Mammary epithelial cell (primary cell): ENCODE data around the gene PRDM4.

ENCODE experiments used
- CTCF ChIP-seq, 2 donors: IDR thresholded peaks in 1 of 2; conservative IDR thresholded peaks in 1 of 2; 2 replicates each; pipeline ENCODE4 v1.5.1; 2011 to 2012; ENCODE audit warnings: inconsistent platforms in 2 of 2, low read length in 2 of 2, mild to moderate bottlenecking in 2 of 2, control low read depth in 1 of 2, low read depth in 1 of 2; ENCODE audit not compliant: insufficient read depth in 1 of 2; ENCODE audit errors: extremely low read depth in 1 of 2
- EZH2 ChIP-seq: IDR thresholded peaks from 2 replicates; pipeline ENCODE4 v1.6.1; 2012; ENCODE audit warnings: low read length, inconsistent platforms, borderline replicate concordance

- TF ChIP-seq EZH2 (no peak), CTCF (conservative IDR thresholded peaks at IDR 0.05 in 1 of 2, IDR thresholded peaks at IDR 0.05 in 1 of 2; ENCODE audit: extremely low read depth in 1 of 2, insufficient read depth in 1 of 2, low read depth in 1 of 2, low read length in 2 of 2) (no peak)
Measured at GRCh38 chr12:107774349-107775029, 13.6 kb upstream of the PRDM4 start, which contains the start of gene ASCL4.
